GM12865 (cell line): ENCODE results near the gene DNAH3.
A peak's percentile ranks its signal among the peaks of the same experiment; 100 is the strongest.

ENCODE experiments used
- DNase-seq: peaks from one replicate; pipeline ENCODE4 v3.0.0; 2010; ENCODE audit warnings: low read depth
- H3K4me3 ChIP-seq: 2 replicates; pipeline ENCODE4 v1.5.1; 2011; ENCODE audit warnings: mild to moderate bottlenecking, low read depth, low read length, control low read depth
- TF ChIP-seq, protein P1 (sequence below): IDR thresholded peaks from 2 replicates; pipeline ENCODE4 v1.5.1; 2011; ENCODE audit warnings: low read length, control low read depth, low read depth, inconsistent platforms; ENCODE audit not compliant: insufficient read depth; ENCODE audit errors: missing control alignments

Gene DNAH3

DNA sequence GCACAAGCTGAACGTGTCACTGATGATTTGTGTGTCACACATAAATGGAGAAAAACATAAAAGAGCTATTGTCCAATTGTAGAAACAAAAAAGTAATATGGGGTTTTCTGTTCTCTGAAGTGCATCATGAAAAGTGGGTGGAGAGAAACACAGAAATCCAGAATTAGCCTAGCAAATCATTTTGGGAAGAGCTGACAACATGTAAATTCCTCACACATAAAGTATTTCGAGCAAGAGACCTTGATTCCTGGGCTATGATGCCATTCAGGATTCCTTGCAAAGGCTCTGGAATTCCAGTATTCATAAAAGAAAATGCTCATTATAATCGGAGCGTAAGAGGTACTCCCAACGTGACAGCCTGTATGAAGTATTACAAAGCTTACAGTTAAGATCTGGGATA, 251.6 kb downstream of the DNAH3 start:
- H3K4me3 ChIP-seq, result peak overlapping the region; percentile 71
- TF ChIP-seq, protein P1, sequence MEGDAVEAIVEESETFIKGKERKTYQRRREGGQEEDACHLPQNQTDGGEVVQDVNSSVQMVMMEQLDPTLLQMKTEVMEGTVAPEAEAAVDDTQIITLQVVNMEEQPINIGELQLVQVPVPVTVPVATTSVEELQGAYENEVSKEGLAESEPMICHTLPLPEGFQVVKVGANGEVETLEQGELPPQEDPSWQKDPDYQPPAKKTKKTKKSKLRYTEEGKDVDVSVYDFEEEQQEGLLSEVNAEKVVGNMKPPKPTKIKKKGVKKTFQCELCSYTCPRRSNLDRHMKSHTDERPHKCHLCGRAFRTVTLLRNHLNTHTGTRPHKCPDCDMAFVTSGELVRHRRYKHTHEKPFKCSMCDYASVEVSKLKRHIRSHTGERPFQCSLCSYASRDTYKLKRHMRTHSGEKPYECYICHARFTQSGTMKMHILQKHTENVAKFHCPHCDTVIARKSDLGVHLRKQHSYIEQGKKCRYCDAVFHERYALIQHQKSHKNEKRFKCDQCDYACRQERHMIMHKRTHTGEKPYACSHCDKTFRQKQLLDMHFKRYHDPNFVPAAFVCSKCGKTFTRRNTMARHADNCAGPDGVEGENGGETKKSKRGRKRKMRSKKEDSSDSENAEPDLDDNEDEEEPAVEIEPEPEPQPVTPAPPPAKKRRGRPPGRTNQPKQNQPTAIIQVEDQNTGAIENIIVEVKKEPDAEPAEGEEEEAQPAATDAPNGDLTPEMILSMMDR, result no peak
- no peak for DNase-seq

GRCh38 chr16:20897922-20898321, 252.7 kb downstream of the DNAH3 start:
- no peak overlapping the region for H3K4me3 ChIP-seq
- TF ChIP-seq, protein P1, result no peak
- no peak for DNase-seq

DNA sequence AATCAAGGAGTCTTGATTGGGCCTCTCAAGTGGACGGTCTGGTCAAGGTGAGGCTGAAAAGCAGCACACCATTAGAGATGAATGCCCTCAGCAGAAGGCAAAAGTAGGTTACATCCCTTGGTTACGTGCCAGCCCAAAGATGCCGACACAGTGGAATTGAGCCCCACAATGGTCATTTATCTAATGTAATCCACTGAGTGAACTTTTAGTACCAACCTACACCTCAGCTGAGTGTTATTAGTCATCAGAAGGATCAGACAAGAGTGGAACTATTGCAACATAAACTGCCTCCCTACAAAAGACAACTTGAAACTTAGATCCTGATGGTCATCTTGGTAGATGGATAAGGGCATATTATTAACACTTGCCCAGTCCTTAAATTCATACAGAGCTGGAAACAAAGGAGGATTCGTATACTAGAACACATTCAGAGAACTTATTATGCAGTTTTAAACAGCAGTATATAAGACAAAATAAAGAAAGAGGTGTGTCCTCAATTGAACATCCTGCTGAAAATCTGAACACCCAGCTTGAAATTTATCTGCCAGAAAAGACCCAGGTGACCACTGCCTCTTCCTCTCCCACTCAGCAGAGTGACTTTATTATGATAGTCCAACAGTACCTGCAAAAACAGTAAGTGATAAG, 253.3 kb downstream of the DNAH3 start:
- TF ChIP-seq, protein P1, result no peak
- DNase-seq, result no peak
- no peak overlapping the region for H3K4me3 ChIP-seq

DNA sequence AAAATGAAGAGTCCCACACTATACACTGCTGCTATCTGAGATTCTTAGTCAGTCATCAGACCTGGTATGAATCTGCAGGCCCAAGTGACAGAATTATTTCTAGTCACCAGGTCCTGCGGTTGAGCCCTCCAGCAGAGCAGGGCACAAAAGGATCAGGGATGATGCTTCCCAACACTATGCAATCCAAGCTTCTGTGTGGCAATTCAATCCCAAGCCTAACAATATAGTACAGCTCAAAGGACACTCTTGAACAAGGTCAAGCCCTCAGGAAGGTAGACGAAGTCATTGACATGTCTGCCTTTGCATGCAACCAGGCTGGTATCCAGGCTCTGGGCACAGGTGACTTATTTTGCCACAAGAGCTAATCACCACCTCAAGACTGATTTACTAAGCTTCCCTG, 256.3 kb downstream of the DNAH3 start:
- no peak for DNase-seq
- no peak overlapping the region for H3K4me3 ChIP-seq
- TF ChIP-seq, protein P1, result no peak

DNA sequence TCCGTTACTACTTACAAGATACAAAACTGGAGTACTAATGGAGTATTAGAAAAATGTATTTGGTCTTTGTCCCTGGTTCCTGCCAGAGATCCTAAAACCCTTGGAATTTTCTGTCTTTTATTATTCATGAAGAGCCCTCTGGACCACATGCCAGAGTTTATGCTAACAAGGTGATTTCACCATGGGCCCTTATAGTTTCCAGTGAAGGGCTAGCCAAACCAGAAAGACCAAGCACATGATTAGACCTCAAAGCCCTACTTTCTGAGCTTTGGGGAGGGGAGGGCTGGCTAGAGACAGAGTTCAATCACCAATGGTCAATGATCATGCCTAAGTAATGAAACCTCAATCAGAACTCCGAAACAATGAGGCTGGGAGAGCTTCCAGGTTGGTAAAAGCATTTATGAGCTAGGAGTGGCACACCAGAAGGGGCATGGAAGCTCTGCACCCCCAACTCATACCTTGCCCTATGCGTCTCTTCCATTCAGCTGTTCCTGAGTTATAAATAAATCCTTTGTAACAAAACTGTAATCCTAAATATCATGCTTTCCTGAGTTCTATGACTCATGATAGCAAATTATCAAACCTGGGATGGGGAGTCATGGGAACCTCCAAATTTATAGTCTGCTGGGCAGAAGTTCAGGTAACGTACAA, 260.9 kb downstream of the DNAH3 start:
- TF ChIP-seq, protein P1, result no peak
- no peak for DNase-seq
- H3K4me3 ChIP-seq, result no peak overlapping the region

GRCh38 chr16:20887207-20887606, 263.4 kb downstream of the DNAH3 start:
- H3K4me3 ChIP-seq, result no peak overlapping the region
- TF ChIP-seq, protein P1, result no peak
- DNase-seq, result no peak

GRCh38 chr16:20886320-20886719, 264.3 kb downstream of the DNAH3 start:
- no peak for DNase-seq
- TF ChIP-seq, protein P1, result no peak
- no peak overlapping the region for H3K4me3 ChIP-seq
